Lower leg skin (tissue), 4 donors: ENCODE measurements around the gene ARHGAP8. TPM values are rescaled to one million over a fixed set of nuclear protein-coding genes. Genes with fewer than 3 reads are reported as not detected.

Source experiments
- DNase-seq, 2 donors: peaks; one replicate each; pipeline ENCODE4 v3.0.0-alpha.2; 2019; ENCODE audit warnings: low spot score in 2 of 2
- H3K4me3 ChIP-seq: fragments of 200-600 bp; sonication (generic); 2 replicates; pipeline ENCODE4 v1.5.1; 2017; ENCODE audit warnings: mild to moderate bottlenecking, low read depth; ENCODE audit not compliant: poor library complexity, severe bottlenecking
- CTCF ChIP-seq, 3 donors: fragments of 450-650 bp; IDR thresholded peaks; one replicate each; pipeline ENCODE4 v1.5.1; 2016; ENCODE audit warnings: antibody characterized with exemption in 3 of 3, mild to moderate bottlenecking in 3 of 3, moderate library complexity in 2 of 3
- POLR2A ChIP-seq, 2 donors: fragments of 450-650 bp; IDR thresholded peaks; one replicate each; pipeline ENCODE4 v1.6.1; 2016 to 2017; ENCODE audit warnings: antibody characterized with exemption in 2 of 2, mild to moderate bottlenecking in 1 of 2, moderate library complexity in 1 of 2
- WGBS, 2 donors: methylation state at CpG; one replicate each; pipeline ENCODE4 v1.1.5; 2018; 5-methylcytosine and 5-hydroxymethylcytosine counted together
- intact Hi-C: fragments of 100-400 bp; cut with DNase I; formaldehyde crosslinking; loops from one replicate; pipeline ENCODE4 v1.15.0; 2023; ENCODE audit warnings: low total_unique reads
- total RNA-seq, 4 donors: library from RNA; depleted of rRNA; stranded (reverse); fragments of >200 nt; gene quantifications; one replicate each; pipeline ENCODE4 v1.1.0, GENCODE V29; 2016

ARHGAP8 gene
- total RNA-seq, 4 donors from 2014 or later: 2.9 to 3.4 (median 3.2) TPM

- DNase-seq: no peak
- H3K4me3 ChIP-seq: no peak overlapping the region
- no peak for TF ChIP-seq POLR2A (IDR thresholded peaks at IDR 0.05)
- TF ChIP-seq CTCF (IDR thresholded peaks at IDR 0.05): no peak
- WGBS, 2 donors: 90% methylated on average over 7 to 13 of the region's 13 CpGs
- intact Hi-C loops: no loop called here
Measured at GRCh38 chr22:44859641-44860040, 107.3 kb downstream of the ARHGAP8 start.

GRCh38 chr22:44860311-44860710 is 107.9 kb downstream of the ARHGAP8 start:
- intact Hi-C loops: no loop called here
- TF ChIP-seq CTCF (IDR thresholded peaks at IDR 0.05) (no peak), POLR2A (IDR thresholded peaks at IDR 0.05) (no peak)
- H3K4me3 ChIP-seq: no peak overlapping the region
- 74 to 78% methylated on average over 6 of the region's 6 CpGs for WGBS, 2 donors
- DNase-seq: no peak

- no peak for TF ChIP-seq POLR2A (IDR thresholded peaks at IDR 0.05)
- no peak for TF ChIP-seq CTCF (IDR thresholded peaks at IDR 0.05)
- 81 to 89% methylated on average over 4 to 6 of the region's 7 CpGs for WGBS, 2 donors
- intact Hi-C loops: no loop called here
- no peak overlapping the region for H3K4me3 ChIP-seq
- DNase-seq: no peak
Measured at GRCh38 chr22:44861245-44861644, 108.9 kb downstream of the ARHGAP8 start.

DNA sequence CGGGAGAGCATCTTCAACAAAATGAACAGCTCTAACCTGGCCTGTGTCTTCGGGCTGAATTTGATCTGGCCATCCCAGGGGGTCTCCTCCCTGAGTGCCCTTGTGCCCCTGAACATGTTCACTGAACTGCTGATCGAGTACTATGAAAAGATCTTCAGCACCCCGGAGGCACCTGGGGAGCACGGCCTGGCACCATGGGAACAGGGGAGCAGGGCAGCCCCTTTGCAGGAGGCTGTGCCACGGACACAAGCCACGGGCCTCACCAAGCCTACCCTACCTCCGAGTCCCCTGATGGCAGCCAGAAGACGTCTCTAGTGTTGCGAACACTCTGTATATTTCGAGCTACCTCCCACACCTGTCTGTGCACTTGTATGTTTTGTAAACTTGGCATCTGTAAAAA is 109.9 kb downstream of the ARHGAP8 start:
- intact Hi-C loops: no loop called here
- no peak for TF ChIP-seq POLR2A (IDR thresholded peaks at IDR 0.05)
- no peak for TF ChIP-seq CTCF (IDR thresholded peaks at IDR 0.05)
- 88 to 90% methylated on average over 9 to 11 of the region's 11 CpGs for WGBS, 2 donors

GRCh38 chr22:44862981-44863860 is 110.8 kb downstream of the ARHGAP8 start:
- H3K4me3 ChIP-seq: no peak overlapping the region
- TF ChIP-seq POLR2A (IDR thresholded peaks at IDR 0.05): no peak
- no peak for TF ChIP-seq CTCF (IDR thresholded peaks at IDR 0.05)
- no peak for DNase-seq
- WGBS, 2 donors: 84 to 90% methylated on average over 15 to 19 of the region's 19 CpGs
- intact Hi-C loops: no loop called here

More for the DNA sequence above, 109.9 kb downstream of the ARHGAP8 start:
- DNase-seq: no peak
- H3K4me3 ChIP-seq: no peak overlapping the region
